K562 (cell line): ENCODE results near the gene SIX3. TPM values are rescaled to one million over a fixed set of nuclear protein-coding genes. Genes with fewer than 3 reads are reported as not detected.

ENCODE experiments used
- ATAC-seq: fragments of 200-7000 bp; cut with Tn5 transposase; 3 replicates; pipeline ENCODE4 v1.9.1; 2020; ENCODE audit warnings: moderate library complexity
- BruUV-seq: library from RNA; stranded (reverse); fragments of 400-500 nt; replicated peaks from 2 replicates; lab custom pipeline; 2021; lab: Mats Ljungman, UMichigan
- CTCF ChIA-PET: fragments of 300-600 bp; formaldehyde crosslinking; extraction: SDS; loops from one replicate; lab custom pipeline; 2021; ENCODE audit warnings: low intra/inter-chr PET ratio; lab: Yijun Ruan, JAX
- POLR2A ChIA-PET: fragments of 300-600, 350-650 bp; sonication (Branson Sonifier 250); formaldehyde crosslinking; extraction: SDS; loops from one replicate; lab custom pipeline; 2021; ENCODE audit warnings: antibody characterized with exemption, inconsistent platforms; lab: Yijun Ruan, JAX
- DNase-seq, 4 experiments: peaks; one replicate each; pipeline versions ENCODE4 v3.0.0 to v3.0.0-alpha.2; 2011 to 2018; ENCODE audit warnings: low spot score in 3 of 4, mixed read lengths in 3 of 4; ENCODE audit errors: extremely low read depth in 1 of 4
- FAIRE-seq: peaks from 2 replicates; lab custom pipeline; 2011; peaks lifted over from hg19 to GRCh38; lab: Jason Lieb, UNC
- H2AFZ ChIP-seq: 2 replicates; pipeline ENCODE4 v1.6.0; 2011; ENCODE audit warnings: low read depth, low read length, control low read depth, inconsistent platforms
- H3K27ac ChIP-seq: fragments of 200-600 bp; 3 replicates; pipeline ENCODE4 v1.8.0; 2011; ENCODE audit warnings: low read depth, mild to moderate bottlenecking, control low read depth, inconsistent platforms, low read length, moderate library complexity, mixed read lengths; ENCODE audit errors: extremely low read depth
- H3K27me3 ChIP-seq, 2 experiments: fragments of 300-600 bp in 1 of 2; 2 replicates in 1 of 2; 3 replicates in 1 of 2; pipeline versions ENCODE4 v1.6.0 to v1.8.0; 2011; ENCODE audit warnings: inconsistent platforms in 2 of 2, low read length in 2 of 2, mild to moderate bottlenecking in 1 of 2, mixed read lengths in 1 of 2, moderate library complexity in 1 of 2; ENCODE audit not compliant: control insufficient read depth in 2 of 2, insufficient read depth in 2 of 2
- H3K36me3 ChIP-seq: fragments of 300-600 bp; 3 replicates; pipeline ENCODE4 v1.8.0; 2011; ENCODE audit warnings: mild to moderate bottlenecking, low read length, inconsistent platforms; ENCODE audit not compliant: control insufficient read depth, insufficient read depth
- H3K4me1 ChIP-seq, 2 experiments: fragments of 200-600 bp in 1 of 2; replicated peaks in 1 of 2; 2 replicates in 1 of 2; 3 replicates in 1 of 2; pipeline versions ENCODE4 v1.5.1 to v1.8.0; 2011; ENCODE audit warnings: inconsistent platforms in 2 of 2, low read length in 2 of 2, mild to moderate bottlenecking in 1 of 2, mixed read lengths in 1 of 2, moderate library complexity in 1 of 2; ENCODE audit not compliant: control insufficient read depth in 2 of 2, insufficient read depth in 2 of 2
- H3K4me2 ChIP-seq: 2 replicates; pipeline ENCODE4 v1.6.1; 2011; ENCODE audit warnings: low read length, control low read depth, inconsistent platforms, mixed read lengths; ENCODE audit not compliant: insufficient read depth
- H3K4me3 ChIP-seq: fragments of 200-600 bp; sonication (generic), shearing (Covaris generic); 2 replicates; pipeline ENCODE4 v1.5.1; 2016; ENCODE audit warnings: control low read depth, inconsistent platforms
- H3K79me2 ChIP-seq: fragments of 200-600 bp; 3 replicates; pipeline ENCODE4 v1.8.0; 2011; ENCODE audit warnings: low read length, inconsistent platforms; ENCODE audit not compliant: control insufficient read depth, insufficient read depth
- H3K9ac ChIP-seq, 2 experiments: 2 replicates each; pipeline versions ENCODE4 v1.6.0 to v1.6.1; 2011; ENCODE audit warnings: low read depth in 2 of 2, low read length in 2 of 2, control low read depth in 1 of 2, inconsistent platforms in 1 of 2, mild to moderate bottlenecking in 1 of 2, mixed read lengths in 1 of 2; ENCODE audit not compliant: insufficient read depth in 1 of 2
- H3K9me1 ChIP-seq: one replicate; pipeline ENCODE4 v1.6.0; 2011; ENCODE audit warnings: inconsistent platforms, mild to moderate bottlenecking, low read length, moderate library complexity; ENCODE audit not compliant: control insufficient read depth, insufficient read depth
- H3K9me3 ChIP-seq: replicated peaks from 2 replicates; pipeline ENCODE4 v1.5.1; 2011; ENCODE audit warnings: low read depth, low read length, inconsistent platforms; ENCODE audit not compliant: control insufficient read depth, insufficient read depth
- H4K20me1 ChIP-seq: replicated peaks from 2 replicates; pipeline ENCODE4 v1.6.1; 2011; ENCODE audit warnings: low read length, inconsistent platforms, mixed read lengths; ENCODE audit not compliant: control insufficient read depth, insufficient read depth
- CBX5 ChIP-seq: IDR thresholded peaks from 2 replicates; pipeline ENCODE4 v1.6.1; 2014; ENCODE audit warnings: low read depth, borderline replicate concordance
- CREB3L1 ChIP-seq: fragments of 450-650 bp; IDR thresholded peaks from 2 replicates; pipeline ENCODE4 v1.6.1; 2014; ENCODE audit warnings: low read depth, mild to moderate bottlenecking, moderate library complexity, borderline replicate concordance
- DNMT1 ChIP-seq: fragments of 450-650 bp; IDR thresholded peaks from 2 replicates; pipeline ENCODE4 v1.6.1; 2016; ENCODE audit warnings: antibody characterized with exemption, mild to moderate bottlenecking
- EWSR1 ChIP-seq: fragments of 450-650 bp; IDR thresholded peaks from 2 replicates; pipeline ENCODE4 v1.6.1; 2018; ENCODE audit warnings: borderline replicate concordance, mild to moderate bottlenecking, low read depth, moderate library complexity; ENCODE audit not compliant: partially characterized antibody
- HMG20A ChIP-seq: fragments of 450-650 bp; formaldehyde crosslinking; conservative IDR thresholded peaks from 2 replicates; pipeline ENCODE4 v1.4.0; 2020; ENCODE audit warnings: mild to moderate bottlenecking, mixed read lengths
- MEF2A ChIP-seq: IDR thresholded peaks from 2 replicates; pipeline ENCODE4 v1.6.1; 2011; ENCODE audit warnings: low read depth, mild to moderate bottlenecking, low read length, moderate library complexity; ENCODE audit not compliant: control insufficient read depth
- SRSF9 ChIP-seq: fragments of 200-400 bp; formaldehyde crosslinking; IDR thresholded peaks from 2 replicates; pipeline ENCODE4 v1.6.1; 2017; ENCODE audit warnings: low read depth, low read length, borderline replicate concordance
- ZKSCAN8 ChIP-seq: fragments of 200-800 bp; sonication (Bioruptor generic); IDR thresholded peaks from 2 replicates; pipeline ENCODE4 v1.6.1; 2016; ENCODE audit warnings: missing genetic modification characterization, missing compliant biosample characterization
- WGBS: fragments of 100-300 bp; shearing (Covaris generic); methylation state at CpG from one replicate; pipeline ENCODE4 v1.1.6; 2016; ENCODE audit warnings: low coverage, mixed read lengths; ENCODE audit not compliant: insufficient coverage; ENCODE audit errors: missing lambda C conversion rate; 5-methylcytosine and 5-hydroxymethylcytosine counted together
- in situ Hi-C: fragments of 300-500 bp; cut with MboI; formaldehyde crosslinking; loops from 4 replicates; pipeline ENCODE4 v1.15.0; 2018; ENCODE audit warnings: inconsistent platforms, mixed read lengths
- intact Hi-C: fragments of 100-400 bp; cut with micrococcal nuclease; formaldehyde crosslinking; loops from 2 replicates; pipeline ENCODE4 v1.14.2; 2022
- polyA plus RNA-seq, 8 experiments: library from polyadenylated mRNA; depleted of rRNA in 4 of 8; stranded (reverse) in 5 of 8; unstranded in 3 of 8; fragments of >200 nt; fragmentation: Nextera tagmentation in 2 of 8; fragmentation: Illumina TruSeq in 1 of 8; extraction: Ambion mirVana in 2 of 8; extraction: Trizol in 1 of 8; gene quantifications; 2 replicates each; pipeline versions ENCODE4 v1.2.1 to v1.2.3, GENCODE V29; 2011 to 2014; ENCODE audit warnings: inconsistent platforms in 1 of 8, missing spikeins in 1 of 8
- total RNA-seq, 7 experiments: library from RNA; depleted of rRNA in 6 of 7; stranded (reverse); fragments of >200 nt in 6 of 7; fragmentation: Illumina TruSeq in 2 of 7; extraction: Trizol in 2 of 7; gene quantifications; 2 replicates each; pipeline versions ENCODE4 v1.2.1 to v1.2.3, GENCODE V29; 2011 to 2021; ENCODE audit warnings: low replicate concordance in 1 of 7

SIX3 gene
- total and polyA plus RNA-seq, 9 of the 15 experiments (the other 6 are each of a cell fraction or from before 2014, with no cell fraction given), result not detected

- TF ChIP-seq CBX5 (no peak), ZKSCAN8 (CRISPR knock-in tag) (no peak)
Observed at GRCh38 chr2:44926957-44927356, 14.5 kb upstream of the SIX3 start (continued).

GRCh38 chr2:44927985-44928482 lies 13.5 kb upstream of the SIX3 start:
- no peak overlapping the region for H3K27ac ChIP-seq
- intact Hi-C loops, result no loop called here
- no peak overlapping the region for H3K9ac ChIP-seq
- no peak overlapping the region for H3K4me3 ChIP-seq
- no peak for TF ChIP-seq SRSF9
- no peak for TF ChIP-seq MEF2A
- no peak for TF ChIP-seq HMG20A (CRISPR knock-in tag)
- TF ChIP-seq CREB3L1, result no peak
- TF ChIP-seq DNMT1, result no peak
- TF ChIP-seq EWSR1, result no peak
- TF ChIP-seq, all 486 proteins: peak for 0
- BruUV-seq, result no TSS peak
- POLR2A ChIA-PET, result interaction anchor here (1.1 kb wide), 1 partner anchor 9 kb away, joined by 3 read pairs; no protein-coding TSS in a partner anchor
- ATAC-seq (no peak), DNase-seq (no peak), FAIRE-seq (no peak)
- Histone ChIP-seq H3K9me3 (no peaks in the 10 kb centered on the region), H3K4me1 (peaks cover 0 to 5% of the 10 kb centered on the region in 2 experiments; a peak in 2 of 5 replicates), H3K79me2 (no peaks in the 10 kb centered on the region), H3K27me3 (peaks cover 31 to 58% of the 10 kb centered on the region in 2 experiments; a peak in 4 of 5 replicates), H4K20me1 (no peaks in the 10 kb centered on the region), H2AFZ (no peak overlapping the region), H3K36me3 (no peaks in the 10 kb centered on the region), H3K4me2 (no peak overlapping the region), H3K9me1 (no peaks in the 10 kb centered on the region)
- 13% methylated on average over 33 of the region's 36 CpGs for WGBS
- CTCF ChIA-PET, result no interaction called here
- in situ Hi-C loops, result no loop called here
